ENCODE data around the gene PMVK. TPM values are rescaled to one million over a fixed set of nuclear protein-coding genes. Genes with fewer than 3 reads are reported as not detected.

PMVK gene
- total and polyA plus RNA-seq, 10 of the 15 experiments (the other 5 are each of a cell fraction or from before 2014, with no cell fraction given) = 6.0 to 121 (median 49.4) TPM

DNA sequence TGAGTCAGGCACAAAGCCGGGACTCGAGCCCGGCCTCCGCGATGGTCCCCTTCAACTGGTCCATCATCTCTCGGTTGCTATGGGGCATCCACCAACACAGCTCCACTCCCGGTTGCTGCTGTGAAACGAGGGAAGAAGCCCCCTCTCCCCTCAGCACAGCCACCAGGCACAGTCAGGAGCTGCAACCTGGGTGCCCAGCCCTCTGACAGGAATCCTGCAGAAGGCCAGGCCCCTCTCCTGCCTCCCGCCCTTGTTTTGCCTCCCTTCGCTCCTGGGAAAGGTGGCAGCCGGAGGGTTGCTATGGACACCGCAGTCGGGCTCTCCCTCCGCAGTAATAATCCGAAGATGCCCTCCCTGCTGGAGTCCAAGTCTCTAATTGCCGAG is 57.5 kb downstream of the PMVK start:
- no peak for ATAC-seq
- no peak overlapping the region for H3K27ac ChIP-seq (ENCODE audit: control insufficient read depth, insufficient read depth)
- RAD21 ChIA-PET (ENCODE audit: unreplicated experiment) = interaction anchor here (0.6 to 15.4 kb wide), 38 partner anchors 9 to 398 kb away, joined by 3 to 254 read pairs (median 4); partner anchors contain the start of genes KCNN3 and PMVK
- TF ChIP-seq RELA (IDR thresholded peaks at IDR 0.05; ENCODE audit: borderline replicate concordance, partially characterized antibody) = no peak
- TF ChIP-seq, protein P1, sequence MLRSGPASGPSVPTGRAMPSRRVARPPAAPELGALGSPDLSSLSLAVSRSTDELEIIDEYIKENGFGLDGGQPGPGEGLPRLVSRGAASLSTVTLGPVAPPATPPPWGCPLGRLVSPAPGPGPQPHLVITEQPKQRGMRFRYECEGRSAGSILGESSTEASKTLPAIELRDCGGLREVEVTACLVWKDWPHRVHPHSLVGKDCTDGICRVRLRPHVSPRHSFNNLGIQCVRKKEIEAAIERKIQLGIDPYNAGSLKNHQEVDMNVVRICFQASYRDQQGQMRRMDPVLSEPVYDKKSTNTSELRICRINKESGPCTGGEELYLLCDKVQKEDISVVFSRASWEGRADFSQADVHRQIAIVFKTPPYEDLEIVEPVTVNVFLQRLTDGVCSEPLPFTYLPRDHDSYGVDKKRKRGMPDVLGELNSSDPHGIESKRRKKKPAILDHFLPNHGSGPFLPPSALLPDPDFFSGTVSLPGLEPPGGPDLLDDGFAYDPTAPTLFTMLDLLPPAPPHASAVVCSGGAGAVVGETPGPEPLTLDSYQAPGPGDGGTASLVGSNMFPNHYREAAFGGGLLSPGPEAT (IDR thresholded peaks at IDR 0.05; ENCODE audit: low read depth) = no peak
- TF ChIP-seq TAF1 (IDR thresholded peaks at IDR 0.05; ENCODE audit: borderline replicate concordance, low read depth, low read length) = no peak
- TF ChIP-seq, protein P2, sequence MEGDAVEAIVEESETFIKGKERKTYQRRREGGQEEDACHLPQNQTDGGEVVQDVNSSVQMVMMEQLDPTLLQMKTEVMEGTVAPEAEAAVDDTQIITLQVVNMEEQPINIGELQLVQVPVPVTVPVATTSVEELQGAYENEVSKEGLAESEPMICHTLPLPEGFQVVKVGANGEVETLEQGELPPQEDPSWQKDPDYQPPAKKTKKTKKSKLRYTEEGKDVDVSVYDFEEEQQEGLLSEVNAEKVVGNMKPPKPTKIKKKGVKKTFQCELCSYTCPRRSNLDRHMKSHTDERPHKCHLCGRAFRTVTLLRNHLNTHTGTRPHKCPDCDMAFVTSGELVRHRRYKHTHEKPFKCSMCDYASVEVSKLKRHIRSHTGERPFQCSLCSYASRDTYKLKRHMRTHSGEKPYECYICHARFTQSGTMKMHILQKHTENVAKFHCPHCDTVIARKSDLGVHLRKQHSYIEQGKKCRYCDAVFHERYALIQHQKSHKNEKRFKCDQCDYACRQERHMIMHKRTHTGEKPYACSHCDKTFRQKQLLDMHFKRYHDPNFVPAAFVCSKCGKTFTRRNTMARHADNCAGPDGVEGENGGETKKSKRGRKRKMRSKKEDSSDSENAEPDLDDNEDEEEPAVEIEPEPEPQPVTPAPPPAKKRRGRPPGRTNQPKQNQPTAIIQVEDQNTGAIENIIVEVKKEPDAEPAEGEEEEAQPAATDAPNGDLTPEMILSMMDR (IDR thresholded peaks at IDR 0.05 in 2 of 3, conservative IDR thresholded peaks at IDR 0.05 in 1 of 3; ENCODE audit: control insufficient read depth in 2 of 3, extremely low read depth in 1 of 3, insufficient read depth in 1 of 3, low read depth in 3 of 3, low read length in 3 of 3) = no peak
- TF ChIP-seq, protein P3, sequence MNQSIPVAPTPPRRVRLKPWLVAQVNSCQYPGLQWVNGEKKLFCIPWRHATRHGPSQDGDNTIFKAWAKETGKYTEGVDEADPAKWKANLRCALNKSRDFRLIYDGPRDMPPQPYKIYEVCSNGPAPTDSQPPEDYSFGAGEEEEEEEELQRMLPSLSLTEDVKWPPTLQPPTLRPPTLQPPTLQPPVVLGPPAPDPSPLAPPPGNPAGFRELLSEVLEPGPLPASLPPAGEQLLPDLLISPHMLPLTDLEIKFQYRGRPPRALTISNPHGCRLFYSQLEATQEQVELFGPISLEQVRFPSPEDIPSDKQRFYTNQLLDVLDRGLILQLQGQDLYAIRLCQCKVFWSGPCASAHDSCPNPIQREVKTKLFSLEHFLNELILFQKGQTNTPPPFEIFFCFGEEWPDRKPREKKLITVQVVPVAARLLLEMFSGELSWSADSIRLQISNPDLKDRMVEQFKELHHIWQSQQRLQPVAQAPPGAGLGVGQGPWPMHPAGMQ (IDR thresholded peaks at IDR 0.05; ENCODE audit: borderline replicate concordance) = no peak
- TF ChIP-seq BRCA1 (IDR thresholded peaks at IDR 0.05; ENCODE audit: low read depth, low read length) = no peak
- no peak for TF ChIP-seq GATAD2B (conservative IDR thresholded peaks at IDR 0.05; ENCODE audit: low read depth)
- TF ChIP-seq, protein P4, sequence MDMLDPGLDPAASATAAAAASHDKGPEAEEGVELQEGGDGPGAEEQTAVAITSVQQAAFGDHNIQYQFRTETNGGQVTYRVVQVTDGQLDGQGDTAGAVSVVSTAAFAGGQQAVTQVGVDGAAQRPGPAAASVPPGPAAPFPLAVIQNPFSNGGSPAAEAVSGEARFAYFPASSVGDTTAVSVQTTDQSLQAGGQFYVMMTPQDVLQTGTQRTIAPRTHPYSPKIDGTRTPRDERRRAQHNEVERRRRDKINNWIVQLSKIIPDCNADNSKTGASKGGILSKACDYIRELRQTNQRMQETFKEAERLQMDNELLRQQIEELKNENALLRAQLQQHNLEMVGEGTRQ (IDR thresholded peaks at IDR 0.05; ENCODE audit: borderline replicate concordance, low read depth, low read length) = no peak
- no peak for TF ChIP-seq CHD2 (IDR thresholded peaks at IDR 0.05; ENCODE audit: borderline replicate concordance, low read depth, low read length)
- no peak for TF ChIP-seq HDAC2 (IDR thresholded peaks at IDR 0.05)
- no peak for TF ChIP-seq MYC (IDR thresholded peaks at IDR 0.05; ENCODE audit: insufficient read depth, insufficient read length, insufficient replicate concordance, low read length, severe bottlenecking)
- TF ChIP-seq SIN3A (IDR thresholded peaks at IDR 0.05; ENCODE audit: low read depth, low read length) = no peak
- no peak for TF ChIP-seq CEBPB (IDR thresholded peaks at IDR 0.05; ENCODE audit: borderline replicate concordance in 1 of 2, low read depth in 2 of 2, low read length in 2 of 2)
- TF ChIP-seq MYB (IDR thresholded peaks at IDR 0.05; ENCODE audit: borderline replicate concordance, low read depth, low read length) = no peak
- no peaks in the 10 kb centered on the region for H3K36me3 ChIP-seq (ENCODE audit: control insufficient read depth in 2 of 2, insufficient read depth in 2 of 2, low read length in 1 of 2)
- in situ Hi-C loops (cut with MboI) = no loop called here
- POLR2A ChIA-PET = interaction anchor here (0.7 to 1.6 kb wide), 7 partner anchors 9 to 400 kb away, joined by 3 to 9 read pairs (median 4); partner anchors contain the start of gene KCNN3
- SMC1A ChIA-PET (ENCODE audit: uncharacterized antibody, unreplicated experiment) = interaction anchor here (0.6 to 9.4 kb wide), 21 partner anchors 9 to 398 kb away, joined by 3 to 113 read pairs (median 5); partner anchors contain the start of genes KCNN3 and PBXIP1
- no TSS peak for BruUV-seq (replicated peaks)
- H3K4me1 ChIP-seq (ENCODE audit: control insufficient read depth, insufficient read depth, low read length) = peaks cover 7% of the 10 kb centered on the region
- intact Hi-C loops (cut with micrococcal nuclease; ENCODE audit: unreplicated experiment) = loop anchor here (5.0 kb wide), 3 partner anchors 107 to 402 kb away; no protein-coding TSS in a partner anchor
- H3K9ac ChIP-seq (ENCODE audit: control insufficient read depth, insufficient read depth, low read length) = no peak overlapping the region
- FAIRE-seq = no peak
- no peak for DNase-seq (ENCODE audit: low read depth, low spot score)
- H4K20me1 ChIP-seq (ENCODE audit: control insufficient read depth, insufficient read depth) = no peaks in the 10 kb centered on the region
- H3K9me3 ChIP-seq (replicated peaks; ENCODE audit: control insufficient read depth, insufficient read depth, low read length) = no peaks in the 10 kb centered on the region; the same call in 2 of the 3 replicates
- no peaks in the 10 kb centered on the region for H3K27me3 ChIP-seq (replicated peaks in 1 of 2; ENCODE audit: control insufficient read depth in 2 of 2, insufficient read depth in 2 of 2, low read length in 1 of 2)
- H3K4me3 ChIP-seq = no peak overlapping the region
- no peak overlapping the region for H2AFZ ChIP-seq (ENCODE audit: control insufficient read depth, low read depth, low read length)
- CTCF ChIA-PET = interaction anchor here (0.6 to 8.5 kb wide), 34 partner anchors 11 to 400 kb away, joined by 3 to 137 read pairs (median 4); partner anchors contain the start of genes KCNN3 and PMVK
- WGBS (ENCODE audit: insufficient coverage, insufficient replicate concordance, low lambda C conversion rate, missing lambda C conversion rate) = 74% methylated on average over 16 of the region's 16 CpGs
- H3K4me2 ChIP-seq (ENCODE audit: control insufficient read depth, insufficient read depth) = no peak overlapping the region
- H3K79me2 ChIP-seq (ENCODE audit: control insufficient read depth, insufficient read depth, low read length) = no peaks in the 10 kb centered on the region
